Measurements from ENCODE around the gene TAGLN. TPM values are rescaled to one million over a fixed set of nuclear protein-coding genes. Genes with fewer than 3 reads are reported as not detected.

TAGLN gene
- total RNA-seq: 3,032 and 3,717 TPM in 2 replicates

GRCh38 chr11:117199053-117199915 is at the start of gene TAGLN:
Gene TAGLN (plus strand): TSS chr11:117199370. CDS start chr11:117203014, 3,644 bp downstream.

DNA sequence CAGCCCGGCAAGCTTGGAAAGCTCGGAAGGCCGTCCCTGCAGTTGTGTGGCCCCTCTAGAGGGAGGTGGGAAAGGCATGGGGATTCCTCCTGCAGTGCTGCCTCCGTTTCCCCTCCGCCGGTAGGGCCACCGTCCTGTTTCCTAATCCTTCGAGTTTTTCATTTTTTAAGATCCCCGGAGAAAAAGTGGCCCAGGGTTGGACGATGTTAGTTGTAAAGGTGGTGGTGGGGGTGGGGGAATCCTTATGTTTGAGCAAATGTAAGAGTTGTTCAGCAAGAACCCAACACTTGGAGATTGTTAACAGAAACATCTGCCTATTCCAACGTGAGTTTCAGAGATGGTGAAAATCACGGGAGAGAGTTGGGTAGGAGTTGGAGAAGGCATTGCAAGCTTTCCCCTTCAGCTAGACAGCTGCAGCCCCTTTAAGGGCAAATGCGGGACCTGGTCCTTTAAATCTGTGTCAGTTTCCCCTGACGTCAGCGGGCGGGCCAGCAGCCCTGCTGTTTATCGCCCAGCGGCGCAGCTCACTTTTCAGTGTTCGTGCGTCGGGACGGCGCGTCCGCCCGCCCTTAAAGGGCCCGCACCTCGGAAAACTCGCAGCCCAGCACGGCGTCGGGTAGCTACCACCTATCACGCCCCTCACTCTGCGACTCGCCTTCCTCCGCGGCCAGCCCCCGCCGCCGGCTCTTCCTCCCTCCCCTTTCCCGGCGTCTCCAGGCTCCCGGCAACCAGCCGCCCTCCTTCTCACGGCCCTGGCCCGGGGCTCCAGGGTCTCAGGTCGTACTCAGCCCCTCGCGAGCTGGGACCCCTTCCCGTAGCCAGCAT is 20.7 kb upstream of the TAGLN start, which contains the start of gene SIDT2:
TSS of gene SIDT2 (plus strand) at position 534 of the 825 bp plus-strand sequence. CDS start 521 bp downstream, outside the sequence.

GRCh38 chr11:117231842-117232091 is 32.6 kb downstream of the TAGLN start, which contains the start of gene PCSK7:
Gene PCSK7 (minus strand): TSS chr11:117232073. CDS start chr11:117229844, 2,229 bp downstream.

DNA sequence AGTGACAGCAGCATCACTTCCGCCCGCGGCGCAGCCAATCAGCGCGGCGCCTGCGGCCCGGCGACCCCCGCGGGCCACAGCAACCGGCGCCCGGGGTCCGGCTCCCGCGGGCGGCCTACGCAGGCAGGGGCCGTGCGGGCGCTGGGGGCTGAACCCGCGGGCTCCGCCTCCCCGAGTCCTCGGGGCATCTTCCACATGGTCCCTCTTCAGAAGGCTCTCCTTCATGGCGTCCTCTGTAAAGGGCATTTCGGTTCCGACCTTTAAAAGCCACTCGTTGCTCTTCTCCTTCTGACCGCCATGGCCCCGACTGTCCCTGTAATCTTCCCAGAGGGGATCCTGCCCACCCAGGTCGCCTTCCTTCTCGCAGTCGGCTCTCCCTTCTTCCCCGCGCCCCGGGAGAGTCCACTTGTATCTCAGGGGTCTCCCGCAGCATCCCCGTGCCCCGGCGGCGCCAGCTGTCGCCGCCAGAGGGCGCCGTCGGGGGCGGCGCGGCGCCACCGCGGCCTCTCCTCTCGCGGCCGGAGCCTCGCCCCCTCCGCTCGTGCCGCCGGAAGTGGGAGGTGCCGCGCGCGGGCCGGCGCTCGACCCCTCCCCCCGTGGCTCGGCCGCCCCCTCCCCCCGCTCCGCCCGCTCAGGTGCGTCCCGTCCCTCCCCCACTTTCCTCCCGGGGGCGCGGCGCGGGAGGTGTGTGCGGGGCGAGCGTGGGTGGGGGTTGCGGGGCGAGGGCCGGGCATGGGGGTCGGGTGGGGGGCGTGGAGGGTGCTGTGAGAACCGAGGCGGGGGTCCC is 33.1 kb downstream of the TAGLN start, which contains the start of gene RNF214:
TSS of gene RNF214 (plus strand) at position 580 of the 787 bp plus-strand sequence. CDS start 1,602 bp downstream, outside the sequence.

Other genes with a start within 250 kb of the TAGLN start
- 23.5 and 24.5 TPM in 2 replicates for gene SIK3, start 100.9 kb upstream of the TAGLN start, total RNA-seq
- 137 and 138 TPM in 2 replicates for gene PAFAH1B2, start 55.1 kb upstream of the TAGLN start, total RNA-seq
- gene SIDT2, start 20.6 kb upstream of the TAGLN start, total RNA-seq: 53.9 and 63.9 TPM in 2 replicates
- gene PCSK7, start 32.7 kb downstream of the TAGLN start, total RNA-seq: 44.0 and 68.3 TPM in 2 replicates
- gene RNF214, start 33.3 kb downstream of the TAGLN start, total RNA-seq: 10.7 and 11.9 TPM in 2 replicates
- 5.4 and 5.7 TPM in 2 replicates for gene BACE1-AS, start 92.0 kb downstream of the TAGLN start, total RNA-seq
- gene BACE1, start 116.9 kb downstream of the TAGLN start, total RNA-seq: 53.7 and 55.5 TPM in 2 replicates
- 20.0 and 26.7 TPM in 2 replicates for gene CEP164, start 128.5 kb downstream of the TAGLN start, total RNA-seq